Measurements from ENCODE around the gene SLC35A5.

GRCh38 chr3:112623213-112623612 lies 61.4 kb downstream of the SLC35A5 start:
- no peak for TF ChIP-seq GATA3 (IDR thresholded peaks at IDR 0.05; ENCODE audit: low read depth, low read length)
- no peak for TF ChIP-seq GATA2 (IDR thresholded peaks at IDR 0.05; ENCODE audit: low read depth, low read length)

All from SH-SY5Y (cell line).